Stimulated activated CD8-positive, alpha-beta memory T cell treated with anti-CD3 and anti-CD28 coated beads, Interleukin-15, amount 100 ng/mL, for 48 hours (primary cell): ENCODE measurements around the gene FRAT1.
A peak's percentile ranks its signal among the peaks of the same experiment; 100 is the strongest.

ENCODE experiments used
- DNase-seq, 2 donors: peaks; one replicate each; pipeline ENCODE4 v3.0.0-alpha.2; 2020; ENCODE audit warnings: low read depth in 2 of 2

Gene FRAT1

GRCh38 chr10:97307866-97308780 is 10.9 kb upstream of the FRAT1 start:
- no peak for DNase-seq

GRCh38 chr10:97311111-97311626 is 7.9 kb upstream of the FRAT1 start:
- no peak for DNase-seq

- no peak for DNase-seq
These were observed 6.2 kb upstream of the FRAT1 start for GRCh38 chr10:97312897-97313296.

- no peak for DNase-seq
These were observed 4.4 kb upstream of the FRAT1 start for GRCh38 chr10:97314671-97315070.

- DNase-seq: peak; percentile 50 to 51
These were observed 804 bp downstream of the FRAT1 start for GRCh38 chr10:97319671-97320479.

- no peak for DNase-seq
These were observed 1.5 kb downstream of the FRAT1 start for GRCh38 chr10:97320480-97321031.

- no peak for DNase-seq
These were observed 2.1 kb downstream of the FRAT1 start for GRCh38 chr10:97321032-97321803.

GRCh38 chr10:97321804-97322190 is 2.7 kb downstream of the FRAT1 start:
- DNase-seq: no peak

- no peak for DNase-seq
These were observed 4.4 kb downstream of the FRAT1 start for GRCh38 chr10:97323501-97323900.

GRCh38 chr10:97325754-97326153 is 6.7 kb downstream of the FRAT1 start:
- DNase-seq: no peak

- no peak for DNase-seq
These were observed 8.6 kb downstream of the FRAT1 start for GRCh38 chr10:97327348-97328294.

GRCh38 chr10:97328646-97329453 is 9.8 kb downstream of the FRAT1 start:
- no peak for DNase-seq

- DNase-seq: no peak
These were observed 10.7 kb downstream of the FRAT1 start for GRCh38 chr10:97329766-97330165.

GRCh38 chr10:97331153-97331703 is 12.2 kb downstream of the FRAT1 start:
- DNase-seq: no peak

GRCh38 chr10:97332591-97333350 is 13.7 kb downstream of the FRAT1 start:
- DNase-seq: no peak

- no peak for DNase-seq
These were observed 14.2 kb downstream of the FRAT1 start for GRCh38 chr10:97333351-97333600.

- peak; percentile 16 to 27 for DNase-seq
These were observed 14.7 kb downstream of the FRAT1 start for GRCh38 chr10:97333601-97334369.
